Omental fat pad (tissue), 4 donors: ENCODE data around the gene VMO1. TPM values are rescaled to one million over a fixed set of nuclear protein-coding genes. Genes with fewer than 3 reads are reported as not detected.

Experiments used
- ATAC-seq: fragments of 150-250 bp; one replicate; pipeline ENCODE4 v1.9.1; 2016; ENCODE audit warnings: mild to moderate bottlenecking, moderate library complexity; ENCODE audit not compliant: low FRiP score
- DNase-seq: peaks from one replicate; pipeline ENCODE4 v3.0.0-alpha.2; 2019; ENCODE audit warnings: low spot score
- total RNA-seq, 4 donors: library from RNA; depleted of rRNA; stranded (reverse); fragments of >200 nt; gene quantifications; one replicate each; pipeline ENCODE4 v1.1.0, GENCODE V29; 2016
- TF ChIP-seq, protein P1 (sequence below), 3 donors: fragments of 450-650 bp; IDR thresholded peaks; one replicate each; pipeline ENCODE4 v1.5.1; 2016 to 2017; ENCODE audit warnings: antibody characterized with exemption in 3 of 3, mild to moderate bottlenecking in 3 of 3, moderate library complexity in 2 of 3

The VMO1 gene
- total RNA-seq, 4 donors from 2014 or later = 2.1 to 13.1 (median 8.4) TPM

- DNase-seq (no peak), ATAC-seq (no peak)
- TF ChIP-seq, protein P1, sequence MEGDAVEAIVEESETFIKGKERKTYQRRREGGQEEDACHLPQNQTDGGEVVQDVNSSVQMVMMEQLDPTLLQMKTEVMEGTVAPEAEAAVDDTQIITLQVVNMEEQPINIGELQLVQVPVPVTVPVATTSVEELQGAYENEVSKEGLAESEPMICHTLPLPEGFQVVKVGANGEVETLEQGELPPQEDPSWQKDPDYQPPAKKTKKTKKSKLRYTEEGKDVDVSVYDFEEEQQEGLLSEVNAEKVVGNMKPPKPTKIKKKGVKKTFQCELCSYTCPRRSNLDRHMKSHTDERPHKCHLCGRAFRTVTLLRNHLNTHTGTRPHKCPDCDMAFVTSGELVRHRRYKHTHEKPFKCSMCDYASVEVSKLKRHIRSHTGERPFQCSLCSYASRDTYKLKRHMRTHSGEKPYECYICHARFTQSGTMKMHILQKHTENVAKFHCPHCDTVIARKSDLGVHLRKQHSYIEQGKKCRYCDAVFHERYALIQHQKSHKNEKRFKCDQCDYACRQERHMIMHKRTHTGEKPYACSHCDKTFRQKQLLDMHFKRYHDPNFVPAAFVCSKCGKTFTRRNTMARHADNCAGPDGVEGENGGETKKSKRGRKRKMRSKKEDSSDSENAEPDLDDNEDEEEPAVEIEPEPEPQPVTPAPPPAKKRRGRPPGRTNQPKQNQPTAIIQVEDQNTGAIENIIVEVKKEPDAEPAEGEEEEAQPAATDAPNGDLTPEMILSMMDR (IDR thresholded peaks at IDR 0.05) = no peak
These were observed 2.1 kb upstream of the VMO1 start for GRCh38 chr17:4788159-4788806.

GRCh38 chr17:4786516-4786915 lies 352 bp upstream of the VMO1 start:
- DNase-seq = no peak
- TF ChIP-seq, protein P1 (IDR thresholded peaks at IDR 0.05) = no peak
- no peak for ATAC-seq

- ATAC-seq (no peak), DNase-seq (no peak)
- TF ChIP-seq, protein P1 (IDR thresholded peaks at IDR 0.05) = no peak
These were observed 656 bp downstream of the VMO1 start for GRCh38 chr17:4785311-4786105.

- no peak for ATAC-seq
- no peak for DNase-seq
- TF ChIP-seq, protein P1 (IDR thresholded peaks at IDR 0.05) = no peak
These were observed 3.5 kb downstream of the VMO1 start for GRCh38 chr17:4782652-4783051.

DNA sequence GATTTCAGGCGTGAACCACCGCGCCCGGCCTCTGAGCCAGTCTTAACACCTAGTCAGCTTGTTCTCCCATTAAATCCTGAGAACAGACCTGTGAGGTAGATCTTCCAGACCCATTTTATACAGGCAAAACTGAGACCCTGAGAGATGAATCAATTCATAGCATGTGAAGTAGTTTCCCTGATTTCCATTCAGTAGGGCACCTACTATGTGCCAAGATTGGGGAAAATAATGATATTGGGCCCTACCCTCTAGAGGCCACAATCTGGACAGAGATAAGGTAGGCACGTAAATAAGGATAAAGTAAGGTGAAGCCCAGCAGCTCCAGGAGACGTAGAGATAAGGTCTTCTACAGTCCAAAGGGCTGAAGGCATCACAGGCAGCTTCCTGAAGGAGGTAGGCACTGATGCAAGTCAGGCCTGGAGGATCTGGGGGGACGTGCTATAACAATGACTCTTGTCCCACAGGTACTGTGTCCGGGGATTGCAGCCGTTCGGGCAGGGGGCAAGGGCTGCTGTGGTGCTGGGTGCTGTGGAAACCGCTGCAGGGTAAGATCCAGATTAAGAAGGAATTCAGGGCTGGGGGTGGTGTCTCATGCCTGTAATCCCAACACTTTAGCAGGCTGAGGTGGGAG lies 5.7 kb downstream of the VMO1 start:
- no peak for ATAC-seq
- DNase-seq = no peak
- TF ChIP-seq, protein P1 (IDR thresholded peaks at IDR 0.05) = no peak

DNA sequence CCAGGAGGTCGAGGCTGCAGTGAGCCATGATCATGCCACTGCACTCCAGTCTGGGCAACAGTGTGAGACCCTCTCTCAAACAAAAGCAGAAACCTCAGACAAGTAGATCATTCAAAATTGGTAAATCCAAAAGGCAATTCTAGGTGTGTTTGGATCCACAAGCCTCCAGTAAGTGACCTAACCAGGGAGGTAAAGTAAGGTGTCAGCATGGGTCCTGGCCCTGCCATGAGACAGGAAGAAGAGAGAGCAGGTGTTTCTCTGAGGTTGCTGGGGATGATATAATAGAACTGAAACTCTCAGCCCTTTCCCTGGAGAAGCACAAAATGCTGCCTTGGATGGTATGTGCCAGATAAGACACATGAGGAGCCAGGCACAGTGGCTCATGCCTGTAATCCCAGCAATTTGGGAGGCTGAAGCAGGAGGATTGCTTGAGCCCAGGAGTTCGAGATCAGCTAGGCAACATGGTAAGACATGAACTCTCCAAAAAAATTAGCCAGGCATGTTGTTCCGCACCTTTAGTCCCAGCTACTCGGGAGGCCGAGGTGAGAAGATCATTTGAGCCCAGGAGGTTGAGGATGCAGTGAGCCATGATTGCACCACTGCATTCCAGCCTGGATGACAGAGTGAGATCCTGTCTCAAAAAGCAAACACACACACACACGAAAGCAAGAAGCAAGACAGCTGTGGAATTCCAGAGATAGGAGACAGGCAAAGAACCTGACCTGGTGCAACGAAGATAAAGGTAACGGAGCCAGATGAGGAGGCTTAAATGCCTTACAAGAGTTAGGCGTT lies 8.0 kb downstream of the VMO1 start:
- TF ChIP-seq, protein P1 (IDR thresholded peaks at IDR 0.05) = no peak
- no peak for ATAC-seq
- DNase-seq = no peak
